T-helper 1 cell treated with Interleukin-12 subunit alpha and Interleukin-12 subunit beta and Interleukin-4 antibody, amounts not matched to agents 30 ng/mL and 1 ng/mL, for 36 hours (primary cell): Measurements from ENCODE around the gene MMP15. TPM values are rescaled to one million over a fixed set of nuclear protein-coding genes. Genes with fewer than 3 reads are reported as not detected.

Experiments
- intact Hi-C: fragments of 100-400 bp; cut with micrococcal nuclease; formaldehyde crosslinking; loops from one replicate; pipeline ENCODE4 v1.15.1; 2024
- total RNA-seq: library from RNA; stranded (reverse); gene quantifications from 2 replicates; pipeline ENCODE4 v1.2.3, GENCODE V29; 2022

MMP15 gene
- total RNA-seq, 1 donor from 2014 or later, result 0.64 TPM

DNA sequence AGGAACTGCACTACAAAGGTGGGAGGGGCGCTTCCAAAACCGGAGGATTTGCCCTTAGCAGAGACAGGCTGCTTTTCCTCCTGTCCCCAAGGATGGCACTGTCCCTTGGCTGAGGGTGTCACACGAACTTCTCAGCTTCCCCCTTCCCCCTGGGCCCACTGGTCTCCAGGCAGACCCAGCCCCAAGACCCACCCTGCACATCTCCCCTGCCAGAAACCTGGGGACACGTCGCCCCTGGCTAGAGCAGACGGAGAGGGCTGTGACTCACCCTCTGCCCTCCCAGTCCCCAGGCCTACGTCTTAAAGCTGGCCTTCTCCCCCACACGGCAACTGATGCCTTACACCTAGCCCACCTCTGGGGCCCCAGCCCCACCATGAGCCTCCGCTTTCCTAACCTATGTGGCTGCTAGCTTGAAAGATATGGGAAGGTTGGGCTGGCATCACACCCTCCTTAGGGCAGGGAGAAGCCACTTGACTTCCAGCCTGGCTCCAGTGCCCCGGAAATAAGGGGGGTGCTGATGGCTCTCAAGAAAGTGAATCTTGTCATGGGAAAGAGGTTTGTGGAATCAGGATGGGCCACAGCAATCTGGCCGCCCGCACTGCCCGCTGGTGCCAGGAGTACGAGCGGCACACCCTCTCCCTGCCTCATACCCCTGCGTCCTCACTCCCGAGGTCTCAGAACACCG lies 29.7 kb upstream of the MMP15 start:
- intact Hi-C loops, result no loop called here

DNA sequence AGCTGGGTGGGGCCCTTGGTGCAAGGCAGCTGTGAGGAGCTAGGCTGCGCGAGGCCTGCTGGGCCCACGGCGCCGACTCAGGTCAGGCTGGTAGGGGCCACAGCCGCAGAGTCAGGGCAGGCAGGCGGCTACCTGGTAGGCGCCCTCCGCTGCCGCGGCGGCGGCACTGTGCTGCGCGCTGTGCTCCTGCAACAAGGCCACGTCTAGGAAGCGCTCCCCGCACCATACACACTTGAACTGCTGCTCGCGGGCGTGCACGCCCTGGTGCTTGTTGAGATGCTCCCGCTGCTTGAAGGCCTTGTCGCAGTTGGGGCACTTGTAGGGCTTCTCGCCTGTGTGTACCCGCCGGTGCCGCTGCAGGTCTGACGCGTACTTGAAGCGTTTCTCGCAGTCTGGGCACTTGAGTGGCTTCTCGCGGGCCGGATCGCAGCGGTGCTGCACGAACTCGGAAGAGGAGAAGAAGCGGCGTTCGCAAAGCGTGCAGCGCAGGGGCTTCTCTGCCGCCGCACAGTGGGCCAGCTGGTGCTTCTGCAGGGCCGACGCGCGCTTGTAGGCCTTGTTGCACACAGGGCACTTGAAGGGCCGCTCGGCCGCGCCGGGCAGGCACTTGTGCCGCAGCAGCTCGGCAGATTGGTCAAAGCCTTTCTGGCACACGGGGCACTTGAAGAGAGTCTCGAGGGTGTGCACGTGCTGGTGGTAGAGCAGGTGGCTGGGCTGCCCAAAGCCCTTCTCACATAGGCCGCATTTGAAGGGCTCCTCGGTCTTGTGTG lies 29.0 kb upstream of the MMP15 start:
- intact Hi-C loops, result no loop called here

DNA sequence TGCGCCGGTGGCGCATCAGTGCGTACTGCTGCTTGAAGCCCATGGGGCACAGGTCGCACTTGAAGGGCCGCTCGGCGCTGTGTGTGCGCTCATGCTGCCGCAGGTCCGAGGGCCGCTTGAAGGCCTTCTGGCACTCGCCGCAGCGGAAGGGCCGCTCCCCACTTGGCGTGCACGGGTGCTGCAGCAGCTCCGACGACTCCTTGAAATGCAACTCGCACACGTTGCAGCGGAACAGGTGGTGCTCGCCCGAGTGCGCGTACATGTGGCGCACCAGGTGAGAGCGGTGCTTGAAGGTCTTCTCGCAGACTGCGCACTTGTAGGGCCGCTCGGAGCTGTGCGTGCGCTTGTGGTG lies 28.4 kb upstream of the MMP15 start:
- intact Hi-C loops, result no loop called here

DNA sequence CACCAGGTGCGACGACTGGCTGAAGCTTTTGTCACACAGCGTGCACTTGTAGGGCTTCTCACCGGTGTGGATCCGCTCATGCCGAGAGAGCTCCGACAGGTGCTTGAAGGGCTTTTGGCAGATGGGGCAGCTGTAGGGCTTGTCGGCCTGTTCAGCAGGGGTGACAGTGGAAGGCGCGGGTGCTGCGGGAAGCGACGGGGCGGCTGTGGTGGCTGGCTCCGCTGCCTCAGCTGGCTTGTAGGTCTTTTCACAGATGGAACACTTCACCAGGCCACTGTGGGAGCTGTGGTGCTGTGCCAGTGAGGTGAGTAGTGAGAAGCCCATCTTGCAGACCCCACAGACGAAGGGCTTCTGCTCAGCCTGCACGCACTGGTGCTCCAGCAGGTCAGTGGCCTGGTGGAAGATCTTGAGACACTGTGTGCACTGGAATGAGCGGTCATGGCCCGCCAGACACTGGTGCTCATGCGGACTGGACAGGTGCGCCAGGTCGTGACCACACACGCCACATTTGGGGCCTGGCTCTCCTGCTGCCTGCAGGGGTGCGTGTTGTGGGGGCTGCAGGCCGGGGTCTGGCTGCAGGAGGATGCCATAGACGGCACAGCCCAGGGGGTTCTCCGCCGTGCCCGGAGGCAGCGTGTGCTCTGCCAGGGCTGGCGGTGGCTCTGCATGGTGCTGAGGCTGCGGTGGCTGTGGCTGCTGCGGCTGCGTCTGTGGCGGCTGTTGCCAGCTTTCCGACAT lies 27.9 kb upstream of the MMP15 start:
- intact Hi-C loops, result loop anchor here (1.0 to 2.0 kb wide), 4 partner anchors 187 to 811 kb away; partner anchors contain the start of genes PSME3IP1 and RSPRY1

DNA sequence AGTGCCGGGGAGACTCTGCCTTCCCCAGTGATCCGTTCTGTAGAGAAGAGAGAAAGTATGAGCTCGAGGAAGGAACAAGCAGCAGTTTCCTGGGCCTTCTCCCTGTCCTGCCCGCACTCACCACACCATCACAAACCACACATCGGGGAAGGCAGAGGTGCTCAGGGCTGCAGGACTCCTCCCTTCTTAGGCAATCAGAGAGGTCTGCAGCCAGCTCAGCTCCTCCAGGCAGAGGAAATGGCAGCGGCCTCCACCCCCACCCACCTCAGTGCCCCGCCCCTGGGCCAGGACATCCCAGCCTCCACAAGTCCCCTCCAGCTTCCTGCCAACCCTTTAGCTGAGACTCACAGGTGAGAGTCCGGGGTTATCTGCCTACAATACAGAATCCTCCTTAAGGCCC lies 27.1 kb upstream of the MMP15 start:
- intact Hi-C loops, result loop anchor here (1.0 to 2.0 kb wide), 4 partner anchors 188 to 812 kb away; partner anchors contain the start of genes PSME3IP1 and RSPRY1

DNA sequence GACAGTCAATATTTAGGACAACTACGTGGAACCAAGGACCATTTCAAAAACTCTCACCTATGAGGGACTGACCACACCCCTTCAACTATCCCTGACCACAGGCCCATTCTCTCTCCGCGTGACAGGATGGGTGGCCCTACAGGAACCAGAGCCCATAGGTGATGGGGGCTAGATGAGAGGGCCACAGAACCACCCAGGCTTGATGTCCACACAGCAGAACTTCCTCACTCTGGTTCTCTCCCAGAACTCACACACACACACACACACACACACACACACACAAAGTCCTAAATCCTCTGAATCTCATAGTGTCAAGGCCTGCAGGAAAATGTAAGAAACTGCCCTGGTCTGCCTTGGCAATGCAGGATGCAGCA lies 26.6 kb upstream of the MMP15 start:
- intact Hi-C loops, result loop anchor here (1.0 to 2.0 kb wide), 4 partner anchors 189 to 813 kb away; partner anchors contain the start of genes PSME3IP1 and RSPRY1

DNA sequence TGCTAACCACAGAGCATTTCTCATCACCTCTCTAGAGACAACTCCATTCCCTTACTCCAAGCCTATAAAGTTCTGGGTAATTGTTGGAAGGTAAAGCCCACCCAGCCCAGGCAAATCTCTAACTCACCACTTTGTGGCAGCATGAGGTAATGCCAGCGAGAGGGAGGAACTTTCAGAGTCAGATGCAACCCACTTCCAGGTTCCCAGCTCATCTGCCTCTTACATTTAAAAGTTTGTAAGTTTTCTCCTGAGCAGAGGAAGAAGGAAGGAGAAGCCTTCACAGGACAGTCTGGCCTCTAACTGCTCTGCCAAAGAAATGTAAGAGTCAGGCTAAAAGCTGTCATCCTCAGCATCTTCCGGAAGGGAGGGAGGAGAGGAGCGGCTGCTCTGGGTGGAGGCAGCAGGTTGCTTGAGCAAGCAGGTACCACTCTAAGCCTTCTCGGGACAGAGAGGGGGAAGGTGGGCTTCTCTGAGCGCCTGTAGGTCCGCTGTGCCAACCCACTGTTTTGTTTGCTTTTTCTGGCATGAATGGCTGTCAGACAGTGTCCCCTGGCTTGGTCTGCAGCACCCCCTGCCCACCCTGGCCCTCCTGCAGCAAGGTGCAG lies 26.1 kb upstream of the MMP15 start:
- intact Hi-C loops, result loop anchor here (2.0 kb wide), 2 partner anchors 199 to 351 kb away; no protein-coding TSS in a partner anchor

DNA sequence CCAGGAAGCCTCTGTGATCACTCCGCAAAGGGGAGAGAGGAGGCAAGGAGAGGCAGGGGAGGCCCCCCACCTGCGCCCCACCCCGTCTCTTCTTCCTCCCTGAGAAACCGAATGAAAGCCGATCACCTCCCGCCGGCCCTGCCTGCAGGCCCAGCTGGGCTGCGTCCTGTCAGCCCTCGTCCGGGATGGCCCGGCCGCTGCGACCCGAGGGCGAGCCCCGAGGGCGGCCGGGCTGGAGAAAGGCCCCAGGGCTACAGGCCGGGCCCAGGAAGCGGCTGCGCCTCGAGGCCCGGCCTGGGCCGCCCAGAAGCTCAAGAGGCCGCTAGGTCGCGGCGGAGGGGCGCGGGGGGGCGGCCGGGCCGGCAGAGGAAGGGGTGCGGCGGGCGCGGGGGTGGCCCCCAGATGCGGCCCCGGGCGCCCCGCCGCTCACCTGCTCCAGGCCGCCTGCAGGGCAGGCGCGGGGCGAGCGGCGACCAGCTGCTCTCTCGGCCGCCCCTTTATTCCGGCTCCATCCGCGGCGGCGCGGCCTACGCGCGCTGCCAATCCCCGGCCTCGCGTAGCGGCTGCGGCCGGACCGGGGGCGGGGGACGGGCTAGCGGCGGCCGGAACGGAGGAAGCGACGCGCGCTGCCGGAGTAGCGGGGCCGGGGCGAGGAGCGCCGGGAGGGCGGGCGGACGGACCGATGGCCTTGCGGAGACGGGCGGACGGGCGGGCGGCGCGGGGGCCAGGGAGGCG lies 25.4 kb upstream of the MMP15 start, which contains the start of gene ZNF319:
Gene ZNF319 (minus strand): TSS at position 702 of the 735 bp plus-strand sequence. CDS start 2,407 bp downstream, outside the sequence.
- intact Hi-C loops, result loop anchor here (1.0 to 5.0 kb wide), 9 partner anchors 199 to 463 kb away; partner anchors contain the start of genes CCDC102A and GINS3

DNA sequence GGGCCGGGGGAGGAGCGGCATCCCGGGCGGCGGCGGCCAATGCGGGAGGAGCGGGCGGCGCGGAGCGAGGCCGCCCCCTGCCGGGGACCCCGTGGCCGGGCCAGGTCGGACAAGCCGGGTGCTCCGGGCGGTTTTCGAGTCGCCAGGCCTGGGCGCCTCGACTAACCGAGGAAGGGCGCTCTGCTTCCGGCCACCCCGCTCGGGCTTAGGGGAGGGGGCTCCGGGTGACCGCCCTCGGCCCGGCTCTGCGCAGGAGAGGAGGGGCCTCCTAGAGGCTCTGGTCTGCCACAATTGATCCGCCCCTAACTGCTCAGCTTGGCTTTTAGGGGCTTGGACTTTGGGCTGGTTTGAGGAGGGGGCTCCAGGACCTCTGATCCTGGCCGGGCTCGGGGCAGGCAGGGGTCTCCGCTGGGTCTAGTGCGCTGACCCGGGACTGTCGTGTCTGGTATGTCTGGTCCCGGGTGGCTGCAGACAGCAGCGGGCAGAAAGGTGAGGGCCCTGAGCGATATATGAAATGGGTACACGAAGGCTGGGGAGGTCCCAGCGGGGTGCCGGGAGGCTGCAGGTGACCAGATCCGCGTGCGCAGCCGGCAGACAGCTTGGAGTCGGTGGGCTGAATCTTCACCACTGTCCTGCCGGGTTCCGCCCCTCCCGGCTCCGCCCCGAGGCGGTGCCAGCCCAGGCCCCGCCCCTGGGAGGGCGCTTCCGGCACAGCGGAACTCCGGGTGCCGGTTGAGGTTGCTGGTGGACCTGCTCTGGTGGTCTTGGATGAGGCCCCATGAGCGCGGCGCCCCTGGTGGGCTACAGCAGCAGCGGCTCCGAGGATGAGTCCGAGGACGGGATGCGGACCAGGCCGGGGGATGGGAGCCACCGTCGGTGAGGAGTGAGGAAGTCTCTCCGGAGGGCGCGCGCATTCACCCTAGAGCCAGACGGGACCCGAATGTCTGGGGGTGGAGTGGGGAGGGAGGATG lies 24.6 kb upstream of the MMP15 start, which contains the start of gene USB1:
Gene USB1 (plus strand): TSS at position 702 of the 971 bp plus-strand sequence. CDS start 77 bp downstream, at position 779.
- intact Hi-C loops, result loop anchor here (1.0 to 5.0 kb wide), 15 partner anchors 16 to 701 kb away; partner anchors contain the start of genes CCDC102A, CFAP20, CSNK2A2 and GINS3

DNA sequence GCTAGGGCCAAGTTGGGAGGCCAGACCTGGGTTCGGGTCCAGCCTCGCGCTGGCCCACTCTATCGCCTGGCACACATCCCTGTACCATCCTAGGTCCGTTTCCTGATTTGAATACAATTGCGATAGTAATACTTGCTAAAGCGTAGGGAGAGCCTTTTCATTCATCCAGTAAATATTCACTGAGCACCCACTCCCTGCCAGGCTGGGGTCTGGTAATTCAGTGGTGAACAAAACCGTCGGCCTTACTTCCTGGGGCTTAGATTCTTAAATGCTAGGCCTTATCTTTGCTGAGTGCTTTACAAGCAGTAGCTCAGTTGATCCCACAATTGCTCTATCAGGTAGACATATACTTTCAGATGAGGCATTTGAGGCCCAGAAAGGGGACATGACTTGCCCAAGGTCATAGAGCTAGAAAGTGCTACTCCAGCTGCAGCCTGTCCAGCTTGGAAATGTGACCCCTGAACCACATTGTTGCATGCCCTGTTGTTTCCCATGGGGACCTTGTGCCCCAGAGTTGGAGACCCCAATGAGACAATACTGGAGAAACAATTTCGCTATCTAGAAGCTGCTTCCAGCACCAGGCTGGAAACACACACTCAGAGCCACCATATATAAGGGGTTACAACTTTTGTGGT lies 23.7 kb upstream of the MMP15 start:
- intact Hi-C loops, result loop anchor here (1.0 to 5.0 kb wide), 13 partner anchors 17 to 702 kb away; partner anchors contain the start of genes CCDC102A, CFAP20, CSNK2A2 and GINS3

DNA sequence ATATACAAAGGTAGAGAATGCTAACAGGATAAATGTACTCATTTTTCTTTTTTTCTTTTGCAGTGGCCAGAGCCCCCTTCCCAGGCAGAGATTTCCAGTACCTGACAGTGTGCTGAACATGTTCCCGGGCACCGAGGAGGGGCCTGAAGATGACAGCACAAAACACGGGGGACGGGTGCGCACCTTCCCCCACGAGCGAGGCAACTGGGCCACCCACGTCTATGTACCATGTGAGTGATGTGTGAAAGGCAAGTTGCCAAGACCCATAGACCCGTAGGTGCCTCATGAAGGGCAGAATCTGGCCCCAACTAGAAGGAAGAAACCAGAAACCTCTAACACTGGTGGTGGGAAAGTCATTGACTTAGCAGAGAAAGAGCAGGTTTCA lies 23.1 kb upstream of the MMP15 start:
- intact Hi-C loops, result loop anchor here (5.0 kb wide), 1 partner anchor 410 kb away; no protein-coding TSS in a partner anchor

DNA sequence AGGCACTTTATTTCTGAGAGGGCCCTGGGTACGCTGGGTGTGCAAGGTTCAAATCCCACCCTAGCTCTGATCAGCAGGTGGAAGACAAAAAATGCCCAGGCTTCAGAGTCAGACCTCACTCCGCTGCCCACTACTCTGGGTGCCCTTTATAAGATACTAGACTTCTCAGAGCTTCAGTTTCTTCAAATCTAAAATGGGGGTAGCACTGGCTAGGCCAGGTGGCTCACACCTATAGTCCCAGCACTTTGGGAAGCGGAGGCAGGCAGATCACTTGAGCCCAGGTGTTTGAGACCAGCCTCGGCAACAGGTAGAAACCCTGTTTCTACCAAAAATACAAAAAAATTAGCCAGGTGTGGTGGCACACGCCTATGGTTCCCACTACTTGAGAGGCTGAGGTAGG lies 22.6 kb upstream of the MMP15 start:
- intact Hi-C loops, result loop anchor here (5.0 kb wide), 1 partner anchor 411 kb away; no protein-coding TSS in a partner anchor

DNA sequence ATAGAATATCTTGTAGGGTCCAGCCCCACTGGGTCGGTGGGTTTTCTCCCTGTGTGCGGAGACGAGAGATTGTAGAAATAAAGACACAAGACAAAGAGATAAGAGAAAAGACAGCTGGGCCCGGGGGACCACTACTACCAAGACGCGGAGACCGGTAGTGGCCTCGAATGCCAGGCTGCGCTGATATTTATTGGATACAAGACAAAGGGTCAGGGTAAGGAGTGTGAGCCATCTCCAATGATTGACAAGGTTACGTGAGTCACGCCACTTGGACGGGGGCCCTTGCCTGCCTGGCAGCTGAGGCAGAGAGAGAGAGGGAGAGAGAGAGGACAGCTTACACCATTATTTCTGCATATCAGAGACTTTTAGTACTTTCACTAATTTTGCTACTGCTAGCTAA lies 20.8 kb upstream of the MMP15 start:
- intact Hi-C loops, result loop anchor here (1.0 to 5.0 kb wide), 3 partner anchors 105 to 412 kb away; no protein-coding TSS in a partner anchor

DNA sequence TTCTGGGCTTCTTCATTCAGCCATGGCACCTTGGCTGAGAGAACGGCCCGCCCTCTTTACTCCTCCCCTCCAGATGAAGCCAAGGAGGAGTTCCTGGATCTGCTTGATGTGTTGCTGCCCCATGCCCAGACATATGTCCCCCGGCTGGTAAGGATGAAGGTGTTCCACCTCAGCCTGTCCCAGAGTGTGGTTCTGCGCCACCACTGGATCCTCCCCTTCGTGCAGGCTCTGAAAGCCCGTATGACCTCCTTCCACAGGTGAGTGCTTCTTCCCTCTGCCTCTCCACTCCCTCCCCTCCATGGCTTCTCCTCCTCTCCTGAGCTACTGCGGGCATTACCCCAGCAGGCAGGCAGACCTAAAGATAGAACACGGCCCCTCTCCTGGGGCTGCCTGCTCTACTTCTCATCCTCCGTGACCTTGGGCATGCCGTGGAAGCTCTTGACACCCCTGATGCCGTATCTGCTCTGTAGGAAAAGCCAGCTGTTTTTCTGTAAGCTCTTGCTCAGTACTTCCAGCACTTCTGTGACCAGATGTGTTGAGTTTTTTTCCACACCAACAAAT lies 15.6 kb upstream of the MMP15 start:
- intact Hi-C loops, result no loop called here

DNA sequence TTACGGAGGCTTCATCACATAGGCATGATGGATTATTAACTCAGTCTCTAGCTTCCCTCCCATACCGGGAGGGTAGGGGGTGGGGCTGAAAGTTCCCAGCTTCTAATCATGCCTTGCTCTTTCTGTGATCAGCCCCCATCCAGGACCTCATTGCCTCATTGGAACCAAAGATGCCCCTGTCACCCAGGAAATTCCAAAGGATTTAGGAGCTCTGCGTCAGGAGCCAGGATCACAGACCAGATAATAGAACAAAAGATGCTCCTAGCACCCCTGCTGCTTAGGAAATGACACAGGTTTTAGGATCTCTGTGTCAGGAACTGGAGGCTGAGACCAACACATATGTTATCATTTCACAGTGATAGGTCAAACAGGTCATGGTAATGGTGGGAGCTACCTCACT lies 14.7 kb upstream of the MMP15 start:
- intact Hi-C loops, result no loop called here

DNA sequence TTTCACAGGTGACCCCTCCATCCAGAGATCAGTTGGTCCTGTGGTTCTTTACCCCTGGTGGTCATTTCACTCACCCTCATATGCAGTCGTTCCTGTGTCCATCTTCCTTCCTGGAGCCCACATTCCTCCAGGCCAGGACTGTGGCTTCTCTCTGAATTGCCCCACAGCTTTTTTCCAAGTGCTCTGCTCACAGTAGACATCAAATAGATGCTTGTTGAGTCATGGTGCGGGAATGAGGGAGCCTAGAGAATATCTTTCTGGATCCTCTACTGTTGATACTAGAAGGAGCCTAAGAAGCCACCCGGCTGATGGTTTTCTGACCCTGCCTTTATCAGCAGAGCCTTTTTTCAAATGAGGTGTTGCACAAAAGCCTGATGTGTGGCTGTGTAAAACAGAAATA lies 13.9 kb upstream of the MMP15 start:
- intact Hi-C loops, result no loop called here

DNA sequence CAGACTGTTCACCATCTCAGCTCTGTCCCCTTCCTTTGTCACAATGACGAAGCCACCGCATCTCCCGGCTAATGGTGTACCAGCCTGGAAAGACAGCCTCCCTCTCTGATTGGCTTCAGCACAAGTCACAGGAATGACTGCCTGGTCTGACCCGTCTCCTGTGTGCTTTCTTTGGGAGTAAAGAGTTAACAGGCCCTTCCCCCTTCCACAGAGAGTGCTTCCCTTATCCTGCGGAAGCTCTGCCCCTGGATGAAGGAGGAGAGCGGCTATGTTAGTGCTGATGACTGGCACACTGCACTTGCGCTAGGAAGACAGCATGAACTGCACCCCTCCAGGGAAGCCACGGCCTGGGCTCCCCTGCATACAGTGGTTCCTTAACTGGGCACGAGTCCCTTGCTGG lies 13.1 kb upstream of the MMP15 start:
- intact Hi-C loops, result no loop called here
